Measurements from ENCODE around the gene RPS18.
"Not testable (repeated sequence)": the region's sequence is repeated elsewhere in the genome, so short reads cannot be mapped to it uniquely, and the experiment has no call there.

Gene RPS18

DNA sequence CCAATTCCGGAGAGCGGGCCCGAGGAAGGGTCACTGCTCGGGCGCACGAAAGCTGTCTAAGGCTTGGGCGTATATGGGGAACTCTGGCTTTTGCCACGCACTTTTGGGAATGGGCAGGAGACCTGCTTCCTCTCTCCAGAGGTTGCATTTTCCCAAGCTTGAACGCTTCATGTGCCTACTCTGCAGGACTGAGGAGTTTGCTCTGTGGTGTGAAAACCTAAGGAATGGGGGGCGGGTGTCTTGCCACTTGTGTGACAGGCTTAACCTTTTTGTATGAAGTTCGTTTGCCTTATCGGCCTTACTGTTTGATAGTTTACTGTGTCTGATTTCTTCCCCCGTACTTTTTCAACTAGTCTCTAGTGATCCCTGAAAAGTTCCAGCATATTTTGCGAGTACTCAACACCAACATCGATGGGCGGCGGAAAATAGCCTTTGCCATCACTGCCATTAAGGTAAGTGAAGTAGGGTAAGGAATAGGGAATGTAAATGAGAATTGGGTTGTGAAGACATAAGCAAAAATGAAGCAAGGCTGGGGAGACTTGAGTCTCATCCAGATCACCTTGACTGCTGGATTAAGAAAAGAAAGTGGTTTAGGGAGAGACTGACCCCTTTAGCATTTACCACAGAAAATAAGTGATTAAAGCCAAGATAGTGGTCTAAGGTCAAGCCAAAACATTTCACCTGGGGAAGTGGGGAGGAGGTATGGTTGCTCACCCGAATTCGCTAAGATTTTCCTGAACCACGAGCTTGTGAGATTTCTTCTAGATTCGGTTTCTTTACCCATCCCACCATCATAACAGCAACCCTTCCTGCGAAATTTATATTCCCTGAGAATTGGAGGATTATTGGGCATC, 627 bp downstream of the RPS18 start:
- peak overlapping the region; percentile 86 for H3K4me3 ChIP-seq (ENCODE audit: low read depth, low read length)

DNA sequence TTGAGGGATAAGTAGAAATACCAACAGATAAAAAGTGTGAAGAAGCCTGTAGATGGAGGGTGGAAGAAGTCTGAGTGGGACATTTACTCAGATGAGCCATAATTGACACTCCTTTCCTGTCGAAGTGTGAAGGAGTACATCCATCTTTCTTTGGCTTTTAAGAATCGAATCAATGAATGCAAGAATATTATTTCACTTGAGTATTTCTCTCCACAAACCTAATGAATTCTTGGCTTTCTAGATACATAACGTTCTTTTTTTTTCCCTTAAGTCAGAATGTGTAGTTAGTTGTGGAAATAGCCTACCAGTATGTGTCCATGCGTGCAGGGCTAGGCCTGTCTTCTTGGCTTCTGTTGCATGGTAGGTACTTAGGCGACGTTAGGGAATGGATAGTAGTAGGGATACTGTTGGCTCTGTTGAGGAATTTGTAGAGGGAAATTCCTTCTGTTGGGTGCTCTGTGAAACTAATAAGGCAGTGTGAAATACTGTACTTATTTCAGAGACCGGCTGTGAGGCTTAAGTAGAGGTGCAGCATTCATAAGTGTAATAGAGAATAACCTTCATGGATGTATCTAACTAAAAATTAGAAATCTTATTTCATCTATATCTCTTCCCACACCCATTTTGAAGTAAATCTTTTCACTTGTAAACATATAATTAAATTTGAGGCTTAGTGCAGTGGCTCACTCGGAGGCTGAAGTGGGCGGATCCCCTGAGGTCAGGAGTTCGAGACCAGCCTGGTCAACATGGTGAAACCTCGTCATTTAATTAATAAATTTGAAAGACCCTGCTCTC, 1.5 kb downstream of the RPS18 start:
- H3K4me3 ChIP-seq (ENCODE audit: low read depth, low read length) = peak overlapping the region; percentile 86

DNA sequence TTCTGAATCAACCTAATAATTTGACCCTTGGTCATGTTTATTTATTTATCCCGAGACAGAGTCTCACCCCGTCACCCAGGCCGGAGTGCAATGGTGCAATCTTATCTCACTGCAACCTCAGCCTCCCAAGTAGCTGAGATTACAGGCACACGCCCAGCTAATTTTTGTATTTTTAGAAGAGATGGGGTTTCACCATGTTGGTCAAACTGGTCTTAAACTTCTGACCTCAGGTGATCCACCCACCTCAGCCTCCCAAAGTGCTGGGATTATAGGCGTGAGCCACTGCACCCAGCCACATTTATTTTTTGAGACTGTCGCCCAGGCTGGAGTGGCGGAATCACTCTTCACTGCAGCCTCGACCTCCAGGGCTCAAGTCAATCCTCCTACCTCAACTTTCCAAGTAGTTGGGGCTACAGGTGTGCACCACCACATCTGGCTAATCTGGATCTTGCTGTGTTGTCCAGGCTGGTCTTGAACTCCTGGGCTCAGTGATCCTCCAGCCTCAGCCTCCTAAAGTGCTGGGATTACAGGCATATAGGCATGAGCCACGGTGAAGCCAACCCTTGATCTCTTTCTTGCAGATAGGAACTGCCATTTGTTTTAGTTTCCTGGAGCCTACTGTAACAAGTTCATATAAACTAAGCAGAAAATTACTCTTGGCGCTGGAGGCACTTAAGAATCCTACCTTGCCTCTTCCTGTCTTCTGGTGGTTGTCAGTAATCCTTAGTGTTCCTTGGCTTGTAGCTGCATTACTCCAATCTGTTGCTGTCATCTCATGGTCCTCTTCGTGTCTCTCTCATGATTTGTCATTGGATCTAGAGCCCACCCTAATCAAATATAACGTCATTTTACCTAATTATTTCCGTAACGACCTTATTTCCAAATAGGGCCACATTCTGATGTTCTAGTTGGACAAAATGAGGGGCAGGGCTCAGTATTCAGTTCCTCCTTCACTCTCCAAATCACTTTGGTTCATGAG, 2.3 kb downstream of the RPS18 start:
- H3K4me3 ChIP-seq (ENCODE audit: low read depth, low read length) = peak overlapping the region; percentile 9

DNA sequence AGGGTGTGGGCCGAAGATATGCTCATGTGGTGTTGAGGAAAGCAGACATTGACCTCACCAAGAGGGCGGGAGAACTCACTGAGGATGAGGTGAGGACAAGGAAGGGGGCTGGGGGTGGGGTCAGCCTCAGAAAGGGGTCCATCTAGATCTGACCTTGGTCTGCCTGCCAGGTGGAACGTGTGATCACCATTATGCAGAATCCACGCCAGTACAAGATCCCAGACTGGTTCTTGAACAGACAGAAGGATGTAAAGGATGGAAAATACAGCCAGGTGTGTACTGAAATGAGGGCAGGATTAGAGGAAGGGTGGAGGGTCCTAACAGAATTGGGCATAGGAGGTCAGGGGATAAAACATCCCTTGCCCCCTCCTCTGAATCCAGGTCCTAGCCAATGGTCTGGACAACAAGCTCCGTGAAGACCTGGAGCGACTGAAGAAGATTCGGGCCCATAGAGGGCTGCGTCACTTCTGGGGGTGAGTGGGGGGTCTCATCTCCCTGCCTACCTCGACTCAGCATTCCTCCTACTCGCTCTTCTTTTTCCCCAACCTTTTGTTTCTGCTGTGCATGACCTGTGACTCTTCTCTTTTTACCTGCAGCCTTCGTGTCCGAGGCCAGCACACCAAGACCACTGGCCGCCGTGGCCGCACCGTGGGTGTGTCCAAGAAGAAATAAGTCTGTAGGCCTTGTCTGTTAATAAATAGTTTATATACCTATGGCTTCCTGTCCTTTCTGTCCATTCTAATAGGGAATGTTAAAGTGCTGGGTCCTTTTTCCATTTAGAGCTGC, 4.1 kb downstream of the RPS18 start:
- not testable (repeated sequence) for H3K4me3 ChIP-seq (ENCODE audit: low read depth, low read length)

DNA sequence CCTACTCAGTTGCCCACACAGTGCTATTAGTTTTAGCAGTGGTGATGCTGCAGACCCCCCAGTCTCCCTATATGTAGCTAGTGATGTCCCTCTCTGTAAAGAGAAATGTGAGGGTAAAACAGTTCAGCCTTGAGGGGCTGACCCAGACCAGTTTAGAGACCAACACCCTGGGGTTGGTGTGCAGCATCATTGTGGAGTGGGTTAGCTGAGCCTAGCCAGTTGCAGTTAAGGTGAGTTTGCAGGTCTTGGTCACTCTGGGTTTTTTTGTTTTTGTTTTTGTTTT, 4.6 kb downstream of the RPS18 start:
- peak overlapping the region; percentile 18 for H3K4me3 ChIP-seq (ENCODE audit: low read depth, low read length)

DNA sequence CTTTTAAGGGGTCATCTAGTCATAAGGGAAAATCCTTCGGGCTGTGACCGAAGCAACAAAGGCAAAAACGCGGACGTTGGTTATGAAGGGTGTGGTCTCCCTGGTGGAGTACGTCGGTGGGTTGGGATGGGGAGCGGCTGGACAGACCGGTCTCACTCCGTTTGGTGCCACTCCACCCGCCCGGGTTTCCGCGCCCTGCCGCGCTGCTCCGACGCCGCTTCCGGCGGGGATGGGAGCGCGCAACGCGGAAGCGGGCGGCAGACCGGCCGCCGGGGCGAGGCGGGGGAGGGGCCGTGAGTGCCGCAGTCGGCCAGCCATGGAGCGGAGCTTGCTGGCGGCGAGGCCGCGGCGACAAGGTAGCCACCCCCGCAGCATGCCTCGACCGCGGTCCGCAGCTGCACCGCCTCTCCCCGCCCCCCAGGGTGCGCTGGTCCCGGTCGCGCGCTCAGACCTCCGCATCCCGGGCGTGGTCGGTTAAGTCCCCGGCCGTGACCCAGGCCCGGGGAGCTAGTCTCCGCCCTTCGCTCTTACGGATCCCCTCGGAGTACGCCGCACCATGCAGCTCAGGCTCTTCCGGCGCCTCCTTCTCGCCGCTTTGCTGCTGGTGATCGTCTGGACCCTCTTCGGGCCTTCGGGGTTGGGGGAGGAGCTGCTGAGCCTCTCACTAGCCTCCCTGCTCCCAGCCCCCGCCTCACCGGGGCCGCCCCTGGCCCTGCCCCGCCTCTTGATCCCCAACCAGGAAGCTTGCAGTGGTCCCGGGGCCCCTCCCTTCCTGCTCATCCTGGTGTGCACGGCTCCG, 5.2 kb downstream of the RPS18 start, which contains the start of gene B3GALT4:
B3GALT4 (plus strand) TSS at position 260 of the 799 bp plus-strand sequence; CDS start at position 557, 297 bp downstream.
- H3K4me3 ChIP-seq (ENCODE audit: low read depth, low read length) = peak within 1 kb of the TSS; percentile 69

DNA sequence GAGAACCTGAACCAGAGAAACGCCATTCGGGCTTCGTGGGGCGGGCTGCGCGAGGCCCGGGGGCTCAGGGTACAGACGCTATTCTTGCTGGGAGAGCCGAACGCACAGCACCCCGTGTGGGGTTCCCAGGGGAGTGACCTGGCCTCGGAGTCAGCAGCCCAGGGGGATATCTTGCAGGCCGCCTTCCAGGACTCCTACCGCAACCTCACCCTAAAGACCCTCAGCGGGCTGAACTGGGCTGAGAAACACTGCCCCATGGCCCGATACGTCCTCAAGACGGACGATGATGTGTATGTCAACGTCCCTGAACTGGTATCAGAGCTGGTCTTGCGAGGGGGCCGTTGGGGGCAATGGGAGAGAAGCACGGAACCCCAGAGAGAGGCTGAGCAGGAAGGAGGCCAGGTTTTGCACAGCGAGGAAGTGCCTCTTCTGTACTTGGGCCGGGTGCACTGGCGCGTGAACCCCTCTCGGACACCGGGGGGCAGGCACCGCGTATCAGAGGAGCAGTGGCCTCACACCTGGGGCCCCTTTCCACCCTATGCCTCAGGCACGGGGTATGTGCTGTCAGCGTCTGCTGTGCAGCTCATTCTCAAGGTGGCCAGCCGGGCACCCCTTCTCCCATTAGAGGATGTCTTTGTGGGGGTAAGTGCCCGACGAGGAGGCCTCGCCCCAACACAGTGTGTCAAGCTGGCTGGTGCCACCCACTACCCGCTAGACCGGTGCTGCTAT, 6.0 kb downstream of the RPS18 start:
- peak overlapping the region; percentile 69 for H3K4me3 ChIP-seq (ENCODE audit: low read depth, low read length)

DNA sequence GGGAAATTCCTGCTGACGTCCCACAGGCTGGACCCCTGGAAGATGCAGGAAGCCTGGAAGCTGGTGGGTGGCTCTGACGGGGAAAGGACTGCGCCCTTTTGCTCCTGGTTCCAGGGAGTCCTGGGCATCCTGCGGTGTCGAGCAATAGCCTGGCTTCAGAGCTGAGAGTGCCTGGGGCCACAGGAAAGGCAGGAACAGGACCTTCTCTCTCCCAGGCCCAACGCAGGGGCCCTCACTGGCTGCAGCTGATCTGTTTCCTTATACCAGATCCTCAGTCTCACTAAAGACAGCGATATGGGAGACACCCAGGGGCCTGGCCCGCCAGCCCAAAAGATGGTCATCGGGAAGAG, 6.5 kb downstream of the RPS18 start:
- no peak overlapping the region for H3K4me3 ChIP-seq (ENCODE audit: low read depth, low read length)

DNA sequence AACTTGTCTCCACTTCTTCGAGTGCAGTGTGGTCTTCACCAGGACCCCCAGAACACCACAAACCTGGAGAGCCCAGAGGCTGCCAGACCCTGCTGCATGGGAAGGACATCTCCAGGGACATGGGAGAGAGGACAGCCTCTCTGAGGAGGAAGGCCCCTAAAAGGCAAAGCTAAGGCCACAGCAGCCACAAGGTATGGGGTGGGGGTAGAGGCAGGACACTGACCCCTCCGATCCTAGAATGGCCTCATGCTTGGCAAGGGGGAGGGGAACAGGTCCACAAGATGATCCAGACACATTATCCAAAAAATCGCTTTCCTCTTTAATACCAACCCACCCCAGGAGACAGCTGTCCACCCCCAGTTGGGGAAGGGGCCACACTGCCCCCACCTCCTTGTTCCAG, 6.9 kb downstream of the RPS18 start:
- no peak overlapping the region for H3K4me3 ChIP-seq (ENCODE audit: low read depth, low read length)

DNA sequence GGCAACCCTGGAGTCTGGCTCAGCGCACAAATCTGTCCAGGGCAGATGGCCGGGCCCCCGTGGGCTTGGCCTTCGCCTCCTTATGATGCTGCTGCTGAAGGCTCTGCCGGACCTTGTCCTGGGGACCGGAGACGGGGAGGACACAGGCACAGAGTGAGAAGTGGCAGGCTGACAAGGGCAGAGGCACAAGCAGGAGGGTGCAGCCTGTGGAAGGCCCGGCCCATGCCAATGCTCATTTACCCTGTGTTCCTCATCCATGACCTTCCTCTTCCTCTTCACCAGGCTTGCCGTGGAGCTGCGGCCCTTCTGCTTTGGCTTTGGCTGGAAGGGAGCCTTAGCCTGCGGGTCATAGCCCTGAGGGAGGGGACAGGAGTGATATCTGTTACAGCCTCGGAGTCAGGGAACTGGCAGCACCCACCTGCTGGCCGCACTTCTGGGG, 7.4 kb downstream of the RPS18 start:
- no peak overlapping the region for H3K4me3 ChIP-seq (ENCODE audit: low read depth, low read length)

DNA sequence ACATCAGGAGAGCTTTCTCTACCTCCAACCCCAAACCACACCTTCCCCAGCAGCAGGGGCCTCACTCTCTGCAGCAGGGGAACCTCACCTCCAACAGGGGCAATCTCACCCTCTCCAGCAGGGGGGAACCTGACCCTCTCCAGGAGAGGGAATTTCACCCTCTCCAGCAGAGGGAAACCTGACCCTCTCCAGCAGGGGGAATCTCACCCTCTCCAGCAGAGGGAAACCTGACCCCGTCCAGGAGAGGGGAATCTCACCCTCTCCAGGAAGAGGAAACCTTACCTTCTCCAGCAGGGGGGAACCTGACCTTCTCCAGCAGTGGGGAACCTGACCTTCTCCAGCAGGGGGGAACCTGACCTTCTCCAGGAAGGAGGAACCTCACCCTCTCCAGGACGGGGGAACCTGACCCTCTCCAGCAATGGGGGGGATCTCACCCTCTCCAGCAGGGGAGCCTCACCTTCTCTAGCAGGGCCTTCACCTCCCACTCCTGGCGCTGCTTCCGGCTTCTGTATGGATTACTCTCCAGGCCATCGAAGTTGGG, 8.2 kb downstream of the RPS18 start:
- H3K4me3 ChIP-seq (ENCODE audit: low read depth, low read length) = no peak overlapping the region

DNA sequence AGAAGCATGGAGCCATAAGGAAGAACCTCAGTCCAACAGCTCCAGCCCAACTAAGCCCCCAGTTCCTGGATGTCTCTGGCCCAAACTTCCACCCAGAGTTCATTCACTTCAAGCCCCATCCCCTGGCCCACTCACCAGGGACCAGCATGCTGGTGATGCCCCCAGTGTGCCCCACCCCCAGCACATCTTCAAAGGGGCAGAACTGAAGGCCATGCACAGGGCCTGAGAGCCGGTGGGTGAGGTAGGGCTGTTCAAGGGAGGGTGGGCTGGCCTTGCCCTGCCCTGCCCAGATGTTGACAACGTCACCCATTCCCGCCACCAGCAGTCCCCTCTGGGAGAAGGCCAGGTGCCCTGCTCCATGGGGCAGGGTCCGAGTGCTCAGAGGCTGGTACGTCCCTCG, 8.7 kb downstream of the RPS18 start:
- H3K4me3 ChIP-seq (ENCODE audit: low read depth, low read length) = no peak overlapping the region

DNA sequence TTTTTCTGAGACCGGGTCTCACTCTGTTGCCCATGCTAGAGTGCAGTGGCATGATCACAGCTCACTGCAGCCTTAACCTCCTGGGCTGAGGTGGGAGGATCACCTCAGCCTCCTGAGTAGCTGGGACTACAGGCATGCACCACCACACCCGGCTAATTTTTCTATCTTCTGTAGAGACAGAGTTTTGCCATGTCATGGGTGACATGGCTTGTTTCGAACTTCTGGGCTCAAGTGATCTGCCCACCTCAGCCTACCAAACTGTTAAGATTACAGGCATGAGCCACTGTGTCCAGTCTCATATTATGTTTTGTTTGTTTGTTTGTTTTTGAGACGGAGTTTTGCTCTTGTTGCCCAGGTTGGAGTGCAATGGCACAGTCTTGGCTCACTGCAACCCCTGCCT, 13.3 kb downstream of the RPS18 start:
- not testable (repeated sequence) for H3K4me3 ChIP-seq (ENCODE audit: low read depth, low read length)

DNA sequence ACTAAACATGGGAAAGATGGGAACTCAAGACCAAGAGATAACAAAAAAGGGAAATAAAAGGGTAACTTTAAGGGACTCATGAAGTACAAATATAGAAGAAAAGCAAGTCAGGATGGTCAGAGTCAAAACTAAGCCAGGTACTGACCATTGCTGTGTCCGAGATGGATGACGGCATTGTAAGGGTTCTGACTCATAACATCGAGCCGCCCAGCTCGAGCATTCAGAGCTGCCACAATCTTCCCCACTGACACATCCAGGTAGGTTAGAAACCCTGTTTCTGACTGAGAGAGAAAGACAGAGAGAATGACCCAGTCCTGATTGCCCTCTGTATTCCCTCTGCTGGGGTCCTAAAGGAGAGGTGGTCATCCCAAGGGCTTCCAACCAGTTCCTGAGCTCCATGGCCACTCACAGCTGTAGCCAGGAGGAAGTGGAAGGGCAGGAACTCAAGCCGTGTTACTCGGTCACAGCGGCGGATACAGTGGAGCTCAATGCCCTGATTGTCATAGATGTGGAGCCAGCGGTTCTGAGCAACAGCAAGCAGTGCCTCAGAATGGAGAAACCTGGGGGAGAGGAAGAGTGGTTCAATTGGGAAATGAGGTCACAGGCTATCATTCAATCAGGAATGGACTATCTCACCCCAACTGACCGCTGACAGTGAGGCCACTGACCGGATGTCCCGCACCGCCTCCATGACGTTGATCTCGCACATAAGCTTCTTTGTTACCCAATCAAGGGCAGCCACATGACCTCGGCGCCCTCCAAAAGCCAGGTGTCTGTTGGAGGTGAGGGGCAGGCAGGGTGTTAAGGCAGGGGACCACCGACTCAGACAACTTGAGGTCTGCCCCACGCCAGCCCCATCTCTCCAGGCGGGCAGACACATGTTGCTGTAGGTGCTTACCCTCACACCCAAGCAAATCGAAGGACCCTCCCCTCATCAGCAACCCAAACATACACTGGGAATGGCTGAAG, 15.4 kb downstream of the RPS18 start:
- no peak overlapping the region for H3K4me3 ChIP-seq (ENCODE audit: low read depth, low read length)

DNA sequence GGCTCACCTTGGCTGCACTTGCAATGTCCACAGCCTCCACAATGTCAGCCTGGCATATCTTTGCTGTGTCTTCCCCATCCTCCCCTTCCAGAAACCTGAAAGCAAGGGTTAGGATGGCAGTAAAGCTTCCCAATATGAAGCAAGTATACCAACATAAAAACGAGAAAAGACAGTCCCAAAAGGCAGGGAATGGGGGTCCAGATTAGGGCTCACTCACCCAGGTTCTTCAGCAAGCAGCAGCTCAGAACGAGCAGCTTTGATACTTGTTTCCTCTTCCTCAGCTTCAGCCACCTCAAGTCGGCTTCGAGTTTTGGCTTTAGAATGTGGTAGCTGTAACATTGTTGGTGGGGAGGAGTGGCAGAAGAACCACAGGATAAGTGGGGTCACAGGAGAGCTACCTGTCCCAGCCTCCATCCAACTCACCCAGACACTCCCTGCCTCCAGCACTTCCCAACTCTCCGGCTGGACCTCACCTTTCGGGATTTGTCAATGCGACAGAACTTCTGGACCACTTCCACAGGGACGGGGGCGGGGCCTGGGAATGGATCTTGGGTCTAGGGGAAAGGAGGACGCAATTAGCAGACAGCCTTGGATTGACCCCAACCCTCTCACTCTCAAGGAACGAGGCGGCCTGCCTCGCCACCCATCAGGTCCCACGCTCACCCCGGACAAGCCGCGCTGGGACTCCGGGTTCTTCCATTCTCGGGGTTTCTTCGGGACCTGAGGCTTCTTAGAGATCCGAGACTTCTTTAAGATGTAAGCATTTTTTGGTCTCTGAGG, 16.5 kb downstream of the RPS18 start:
- H3K4me3 ChIP-seq (ENCODE audit: low read depth, low read length) = peak overlapping the region; percentile 96

DNA sequence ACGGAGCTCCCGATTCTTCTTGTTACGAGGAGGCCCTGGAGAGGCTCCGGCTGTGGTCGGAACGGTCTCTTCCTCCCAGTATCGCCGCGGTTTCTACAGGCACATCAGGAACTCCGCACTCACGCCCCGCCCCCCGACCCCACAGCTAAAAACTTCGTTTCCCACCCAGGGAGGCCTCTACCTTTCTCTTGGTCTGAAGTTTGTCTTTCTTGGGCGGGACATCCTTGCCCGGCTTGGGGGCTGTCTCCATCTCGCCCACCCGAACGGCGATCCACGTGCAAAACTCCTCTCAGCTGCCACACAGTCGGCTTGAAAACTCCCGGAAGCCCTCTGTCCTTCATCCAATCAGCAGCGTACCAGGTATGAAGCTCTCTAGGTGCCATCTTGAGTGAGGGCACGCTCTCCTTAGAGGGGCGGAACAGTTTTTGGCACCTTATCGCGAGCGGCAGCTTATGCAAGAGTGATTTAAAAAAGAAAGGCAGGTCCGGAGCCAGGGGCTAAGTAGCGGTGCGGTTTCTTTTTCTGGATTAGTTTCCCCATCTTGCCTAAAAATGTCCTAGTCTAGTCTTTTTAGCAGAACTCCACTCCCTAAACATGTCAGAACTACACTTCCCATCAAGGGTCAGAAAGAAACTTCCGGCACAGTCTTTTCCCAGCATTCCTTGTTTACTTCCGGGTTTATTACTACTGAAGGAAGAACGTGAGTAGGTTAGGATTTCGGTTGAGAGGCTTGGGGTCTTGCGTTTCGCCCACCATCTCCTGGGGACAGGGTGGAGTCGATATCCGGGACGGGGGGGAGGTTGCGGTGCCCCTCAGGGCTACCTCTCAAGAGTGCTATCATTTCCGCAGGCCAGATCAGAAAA, 17.3 kb downstream of the RPS18 start, which contains the start of the genes PFDN6 and WDR46:
PFDN6 (plus strand) TSS at position 681 of the 863 bp plus-strand sequence. CDS start 256 bp downstream, outside the sequence.
WDR46 (minus strand) TSS at position 319 of the 863 bp plus-strand sequence; CDS start at position 250, 69 bp downstream.
- H3K4me3 ChIP-seq (ENCODE audit: low read depth, low read length) = peak within 1 kb of the TSS; percentile 96
